ACC112 (cell line): ENCODE measurements around the gene AP1M2.

ENCODE experiments used
- H2AFZ ChIP-seq: fragments of 200-600 bp; sonication (generic); one replicate; pipeline ENCODE4 v1.6.0; 2017; ENCODE audit warnings: antibody characterized with exemption, low read length; ENCODE audit not compliant: unreplicated experiment
- H3K27ac ChIP-seq: fragments of 200-600 bp; sonication (generic); 2 replicates; pipeline ENCODE4 v1.5.1; 2014; ENCODE audit warnings: low read depth, mild to moderate bottlenecking, antibody characterized with exemption, low read length, moderate library complexity
- H3K27me3 ChIP-seq: fragments of 200-600 bp; sonication (generic); 2 replicates; pipeline ENCODE4 v1.6.1; 2014; ENCODE audit warnings: mild to moderate bottlenecking, antibody characterized with exemption, low read length, moderate library complexity, mixed read lengths; ENCODE audit not compliant: insufficient read depth
- H3K36me3 ChIP-seq: fragments of 200-600 bp; sonication (generic); 2 replicates; pipeline ENCODE4 v1.6.1; 2016; ENCODE audit warnings: mild to moderate bottlenecking, antibody characterized with exemption, low read length, moderate library complexity, mixed read lengths; ENCODE audit not compliant: insufficient read depth
- H3K4me1 ChIP-seq: fragments of 200-600 bp; sonication (generic); one replicate; pipeline ENCODE4 v1.6.1; 2016; ENCODE audit warnings: low read length, mixed read lengths; ENCODE audit not compliant: insufficient read depth, unreplicated experiment, control insufficient read depth
- H3K4me3 ChIP-seq: fragments of 200-600 bp; sonication (generic); 2 replicates; pipeline ENCODE4 v1.5.1; 2014; ENCODE audit warnings: mild to moderate bottlenecking, low read depth, low read length
- H3K79me2 ChIP-seq: fragments of 200-600 bp; sonication (generic); one replicate; pipeline ENCODE4 v1.6.0; 2016; ENCODE audit warnings: low read length; ENCODE audit not compliant: control insufficient read depth, unreplicated experiment, insufficient read depth

Gene AP1M2

DNA sequence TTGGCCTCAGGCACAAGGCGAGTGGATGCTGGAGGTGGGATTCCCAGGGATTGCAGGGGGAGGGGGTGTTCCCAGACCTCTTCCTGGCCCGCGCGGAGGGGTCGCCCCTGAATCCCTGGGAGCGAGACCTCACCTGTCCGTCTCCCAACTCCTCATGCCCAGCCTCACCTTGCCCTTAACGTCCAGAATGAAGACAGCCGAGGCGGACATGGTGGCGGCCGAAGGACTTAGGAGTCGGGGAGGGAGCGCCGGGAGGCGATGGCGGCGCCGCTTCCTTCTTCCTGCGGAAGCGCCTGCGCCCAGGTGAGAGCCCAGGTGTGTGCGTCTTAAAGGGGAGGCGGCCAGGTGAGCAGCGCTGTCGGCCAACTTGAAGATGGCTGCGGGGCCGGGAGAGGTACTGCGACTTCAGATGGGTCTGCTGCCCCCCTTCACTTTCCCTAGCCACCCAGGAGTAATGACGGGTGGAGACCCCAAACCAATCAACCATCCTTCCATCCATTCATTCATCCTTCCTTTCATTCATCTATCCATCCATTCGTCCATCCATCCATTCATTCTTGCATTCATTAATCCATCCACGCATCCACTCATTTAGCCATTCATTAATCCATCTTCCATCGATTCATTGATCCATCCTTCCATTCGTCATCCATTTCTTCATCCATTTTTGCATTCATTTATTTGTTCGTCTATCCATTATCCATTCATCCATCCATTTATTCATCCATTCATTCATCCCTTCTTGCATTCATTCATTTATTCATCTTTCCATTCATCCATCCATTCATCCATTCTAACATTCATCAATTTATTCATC, at the start of gene AP1M2:
TSS of gene AP1M2 (minus strand) at position 291 of the 817 bp plus-strand sequence. CDS start at position 210, 81 bp downstream.
- Histone ChIP-seq H3K27ac (no peak within 1 kb of the TSS), H2AFZ (no peak within 1 kb of the TSS), H3K79me2 (no peaks in the 10 kb centered on the region), H3K36me3 (no peaks in the 10 kb centered on the region), H3K4me1 (no peaks in the 10 kb centered on the region), H3K4me3 (no peak within 1 kb of the TSS), H3K27me3 (peaks cover 14% of the 10 kb centered on the region)

DNA sequence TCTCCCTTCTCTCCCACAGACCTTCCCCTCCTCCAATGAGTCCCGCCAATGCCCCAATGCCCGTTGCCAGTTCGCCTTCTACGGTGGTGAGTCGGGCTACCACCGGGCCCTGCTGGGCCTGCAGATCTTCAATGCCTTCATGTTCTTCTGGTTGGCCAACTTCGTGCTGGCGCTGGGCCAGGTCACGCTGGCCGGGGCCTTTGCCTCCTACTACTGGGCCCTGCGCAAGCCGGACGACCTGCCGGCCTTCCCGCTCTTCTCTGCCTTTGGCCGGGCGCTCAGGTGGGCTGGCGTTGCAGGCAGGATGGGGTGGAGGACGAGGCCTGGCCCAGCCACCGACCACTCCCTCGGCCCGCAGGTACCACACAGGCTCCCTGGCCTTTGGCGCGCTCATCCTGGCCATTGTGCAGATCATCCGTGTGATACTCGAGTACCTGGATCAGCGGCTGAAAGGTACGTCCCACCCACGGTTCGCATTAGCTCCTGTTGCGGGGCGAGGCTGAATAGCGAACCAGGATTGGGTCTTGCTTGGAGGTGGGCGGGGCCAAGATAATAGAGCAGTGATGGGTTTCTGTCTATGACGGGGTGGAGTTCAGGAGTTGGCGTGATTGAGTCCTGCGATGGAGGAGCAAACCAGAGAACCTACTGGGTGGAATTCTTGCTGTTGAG, 49.3 kb upstream of the AP1M2 start:
- H3K36me3 ChIP-seq = 0 out of 2 replicates have a peak, but pooled peaks cover 2% of the 10 kb centered on the region
- no peak overlapping the region for H3K4me3 ChIP-seq
- H3K4me1 ChIP-seq = no peaks in the 10 kb centered on the region
- no peak overlapping the region for H3K27ac ChIP-seq
- H2AFZ ChIP-seq = no peak overlapping the region
- H3K79me2 ChIP-seq = no peaks in the 10 kb centered on the region
- no peaks in the 10 kb centered on the region for H3K27me3 ChIP-seq

DNA sequence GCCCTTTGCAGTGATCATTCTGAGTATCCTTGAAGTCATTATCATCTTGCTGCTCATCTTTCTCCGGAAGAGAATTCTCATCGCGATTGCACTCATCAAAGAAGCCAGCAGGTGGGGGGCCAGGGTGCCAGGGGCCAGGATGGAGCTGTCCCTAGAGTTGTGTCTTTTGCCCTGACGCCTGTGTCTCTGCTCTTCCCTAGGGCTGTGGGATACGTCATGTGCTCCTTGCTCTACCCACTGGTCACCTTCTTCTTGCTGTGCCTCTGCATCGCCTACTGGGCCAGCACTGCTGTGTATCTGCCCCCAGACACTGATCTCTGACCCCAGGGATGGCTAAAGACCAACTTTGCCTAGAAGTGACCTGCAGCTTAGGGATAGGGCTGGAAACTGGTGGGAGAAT, 47.9 kb upstream of the AP1M2 start:
- Histone ChIP-seq H3K79me2 (no peaks in the 10 kb centered on the region), H3K27me3 (no peaks in the 10 kb centered on the region), H3K4me1 (no peaks in the 10 kb centered on the region), H3K36me3 (0 out of 2 replicates have a peak, but pooled peaks cover 2% of the 10 kb centered on the region), H2AFZ (no peak overlapping the region), H3K27ac (no peak overlapping the region), H3K4me3 (no peak overlapping the region)

DNA sequence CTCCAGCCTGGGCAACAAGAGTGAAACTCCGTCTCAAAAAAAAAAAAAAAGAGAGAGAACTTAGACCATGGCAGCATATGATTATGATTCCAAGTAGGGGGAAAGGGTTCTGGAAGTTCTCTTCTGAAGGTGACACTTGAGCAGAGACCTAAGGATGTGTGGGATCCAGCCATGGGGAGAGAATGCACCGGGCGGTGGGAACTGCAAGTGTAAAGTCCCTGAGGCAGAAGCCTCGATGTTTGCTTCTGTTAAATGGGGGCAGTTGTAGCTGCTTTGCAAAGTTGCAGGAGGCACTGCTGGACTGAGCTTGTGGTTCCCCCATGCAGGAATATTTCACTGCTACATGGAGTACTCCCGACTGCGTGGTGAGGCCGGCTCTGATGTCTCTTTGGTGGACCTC, 47.3 kb upstream of the AP1M2 start:
- Histone ChIP-seq H3K4me1 (no peaks in the 10 kb centered on the region), H3K79me2 (no peaks in the 10 kb centered on the region), H2AFZ (no peak overlapping the region), H3K27me3 (no peaks in the 10 kb centered on the region), H3K4me3 (no peak overlapping the region), H3K36me3 (0 out of 2 replicates have a peak, but pooled peaks cover 2% of the 10 kb centered on the region), H3K27ac (no peak overlapping the region)

DNA sequence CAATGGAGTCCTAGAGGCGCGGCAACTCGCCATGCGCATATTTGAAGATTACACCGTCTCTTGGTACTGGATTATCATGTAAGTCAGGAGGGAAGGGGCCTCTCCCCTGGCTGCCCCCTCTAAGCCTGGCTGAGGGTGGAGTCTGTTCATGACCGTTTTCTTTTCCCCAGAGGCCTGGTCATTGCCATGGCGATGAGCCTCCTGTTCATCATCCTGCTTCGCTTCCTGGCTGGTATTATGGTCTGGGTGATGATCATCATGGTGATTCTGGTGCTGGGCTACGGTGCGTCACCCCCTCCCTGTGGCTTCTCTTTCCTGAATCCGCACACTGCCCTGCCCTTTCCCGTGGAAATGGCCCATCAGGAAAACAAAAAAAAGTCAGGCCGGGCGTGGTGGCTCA, 44.8 kb upstream of the AP1M2 start:
- Histone ChIP-seq H3K27ac (no peak overlapping the region), H3K4me3 (no peak overlapping the region), H3K36me3 (0 out of 2 replicates have a peak, but pooled peaks cover 2% of the 10 kb centered on the region), H2AFZ (no peak overlapping the region), H3K27me3 (no peaks in the 10 kb centered on the region), H3K4me1 (no peaks in the 10 kb centered on the region), H3K79me2 (no peaks in the 10 kb centered on the region)

DNA sequence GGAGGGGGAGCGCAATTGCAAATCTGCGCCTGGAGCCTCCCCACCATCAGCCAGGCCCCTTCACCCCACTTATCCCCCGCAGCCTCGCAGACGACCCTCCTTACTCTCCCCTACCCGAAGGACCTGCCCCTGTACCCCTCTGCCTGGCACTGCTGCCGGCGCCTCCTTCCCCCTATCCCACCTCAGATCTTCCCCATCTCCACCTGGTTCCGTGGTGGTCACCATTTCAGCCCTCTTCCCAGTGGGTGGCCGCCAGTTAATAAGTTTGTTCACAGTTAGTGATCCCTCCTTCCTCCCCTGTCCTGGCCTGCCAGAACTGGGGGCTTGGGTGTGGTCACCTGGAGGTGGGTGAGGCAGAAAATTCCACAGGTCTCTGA, 38.6 kb upstream of the AP1M2 start:
- H3K27ac ChIP-seq = peak overlapping the region; percentile 27; the same call in 1 of the 2 replicates
- peaks cover 6% of the 10 kb centered on the region for H3K79me2 ChIP-seq
- H2AFZ ChIP-seq = no peak overlapping the region
- H3K36me3 ChIP-seq = no peaks in the 10 kb centered on the region
- peak overlapping the region; percentile 75 for H3K4me3 ChIP-seq
- H3K27me3 ChIP-seq = no peaks in the 10 kb centered on the region
- H3K4me1 ChIP-seq = peaks cover 4% of the 10 kb centered on the region

DNA sequence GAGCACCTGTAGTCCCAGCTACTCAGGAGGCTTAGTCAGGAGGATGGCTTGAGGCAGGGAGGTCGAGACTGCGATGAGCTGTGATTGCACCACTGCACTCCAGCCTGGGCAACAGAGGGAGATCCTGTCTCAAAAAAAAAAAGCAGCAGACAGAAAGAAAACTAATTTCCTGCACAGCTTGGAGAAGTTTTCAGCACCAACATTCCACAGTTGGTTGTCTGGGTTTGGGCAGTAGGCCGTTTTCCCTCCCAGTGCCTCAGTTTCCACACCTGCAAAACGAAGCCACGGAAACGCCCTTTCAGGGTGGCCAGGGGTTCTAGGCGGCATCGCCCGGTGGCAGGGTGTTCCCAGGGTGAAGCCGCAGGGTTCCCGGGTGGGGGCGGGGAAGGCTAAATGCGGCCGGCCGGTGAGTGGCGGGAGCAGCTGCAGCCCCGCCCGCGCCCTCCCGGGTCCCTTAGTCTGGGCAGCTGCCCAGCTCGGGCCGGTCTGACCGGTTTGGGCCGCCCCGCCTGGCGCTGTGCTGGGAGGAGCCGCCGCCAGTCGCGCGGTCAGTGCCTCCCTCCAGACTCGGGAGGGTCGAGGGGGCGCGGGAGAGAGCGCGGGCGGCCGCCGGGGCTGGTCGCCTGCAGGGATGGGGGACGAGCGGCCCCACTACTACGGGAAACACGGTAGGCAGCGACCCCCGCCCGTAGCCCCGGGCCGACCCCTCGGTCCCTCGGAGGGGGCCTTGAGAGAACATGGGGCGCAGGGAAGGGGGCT, 38.1 kb upstream of the AP1M2 start, which contains the start of gene SLC44A2:
TSS of gene SLC44A2 (plus strand) at position 551 of the 759 bp plus-strand sequence. CDS start at position 632, 81 bp downstream.
- peak within 1 kb of the TSS; percentile 27; the same call in 1 of the 2 replicates for H3K27ac ChIP-seq
- peaks cover 4% of the 10 kb centered on the region for H3K4me1 ChIP-seq
- no peak within 1 kb of the TSS for H2AFZ ChIP-seq
- no peaks in the 10 kb centered on the region for H3K27me3 ChIP-seq
- H3K36me3 ChIP-seq = no peaks in the 10 kb centered on the region
- peak within 1 kb of the TSS; percentile 75 for H3K4me3 ChIP-seq
- peaks cover 9% of the 10 kb centered on the region for H3K79me2 ChIP-seq

DNA sequence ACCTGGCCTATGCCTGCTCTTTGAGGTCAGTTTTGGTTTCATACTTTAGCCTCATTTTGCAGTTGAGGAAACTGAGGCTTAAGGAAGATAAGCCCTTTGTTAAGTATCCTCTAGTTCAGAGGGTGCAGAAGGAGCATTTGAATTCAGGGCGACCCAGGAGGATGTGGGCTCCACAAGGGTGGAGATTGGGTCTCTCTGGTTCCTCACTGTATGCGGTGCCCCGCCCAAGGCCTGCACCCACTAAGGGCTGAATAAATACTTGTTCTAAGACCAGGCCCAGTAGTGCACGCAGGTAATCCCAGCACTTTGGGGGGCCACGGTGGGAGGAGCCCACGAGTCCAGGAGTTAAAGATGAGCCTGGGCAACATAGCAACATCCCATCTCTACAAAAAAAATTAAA, 37.5 kb upstream of the AP1M2 start:
- Histone ChIP-seq H3K4me3 (peak overlapping the region; percentile 75), H3K27me3 (no peaks in the 10 kb centered on the region), H3K4me1 (peaks cover 4% of the 10 kb centered on the region), H3K79me2 (peaks cover 9% of the 10 kb centered on the region), H3K27ac (no peak overlapping the region), H2AFZ (no peak overlapping the region), H3K36me3 (no peaks in the 10 kb centered on the region)

DNA sequence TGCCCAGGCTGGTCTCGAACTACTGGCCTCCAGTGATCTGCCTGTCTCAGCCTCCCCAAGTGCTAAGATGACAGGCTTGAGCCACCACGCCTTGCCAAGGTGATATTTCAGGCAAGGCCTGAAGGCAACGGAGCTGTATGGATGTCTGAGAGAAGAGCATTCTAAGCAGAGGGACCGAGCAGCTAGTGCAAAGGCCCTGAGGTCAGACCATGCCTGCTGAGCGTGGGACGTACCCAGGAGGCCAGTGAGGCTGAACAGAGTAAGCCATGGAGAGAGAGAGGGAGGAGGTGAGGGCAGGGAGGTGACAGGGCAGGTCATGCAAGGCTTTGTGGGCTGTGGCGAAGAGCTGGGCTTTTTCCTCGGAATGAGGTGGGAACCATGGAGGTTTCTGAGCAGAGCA, 34.9 kb upstream of the AP1M2 start:
- Histone ChIP-seq H3K4me1 (peaks cover 10% of the 10 kb centered on the region), H3K36me3 (no peaks in the 10 kb centered on the region), H2AFZ (no peak overlapping the region), H3K27ac (no peak overlapping the region), H3K27me3 (no peaks in the 10 kb centered on the region), H3K4me3 (no peak overlapping the region), H3K79me2 (peaks cover 13% of the 10 kb centered on the region)

DNA sequence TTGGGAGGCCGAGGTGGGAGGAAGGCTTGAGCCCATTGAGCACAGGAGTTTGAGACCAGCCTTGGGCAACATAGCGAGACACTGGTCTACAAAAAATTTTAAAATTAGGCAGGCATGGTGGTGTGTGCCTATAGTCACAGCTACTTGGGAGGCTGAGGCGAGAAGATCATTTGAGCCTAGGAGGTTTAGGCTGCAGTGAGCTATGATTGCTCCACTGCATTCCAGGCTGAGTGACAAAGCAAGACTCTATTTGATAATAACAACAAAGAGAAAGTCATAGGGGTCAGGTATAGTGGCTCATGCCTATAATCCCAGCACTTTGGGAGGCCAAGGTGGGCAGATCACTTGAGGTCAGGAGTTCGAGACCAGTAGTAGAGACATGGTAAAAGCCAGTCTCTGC, 33.7 kb upstream of the AP1M2 start:
- Histone ChIP-seq H3K79me2 (peaks cover 11% of the 10 kb centered on the region), H3K4me1 (peaks cover 10% of the 10 kb centered on the region), H2AFZ (no peak overlapping the region)

More for the DNA sequence above, 33.7 kb upstream of the AP1M2 start:
- H3K36me3 ChIP-seq = no peaks in the 10 kb centered on the region
- no peak overlapping the region for H3K4me3 ChIP-seq
- H3K27me3 ChIP-seq = no peaks in the 10 kb centered on the region
- no peak overlapping the region for H3K27ac ChIP-seq
